Pancreas (tissue), 10 donors: Measurements from ENCODE around the gene PROCR. TPM values are rescaled to one million over a fixed set of nuclear protein-coding genes. Genes with fewer than 3 reads are reported as not detected.
"Not testable (repeated sequence)": the region's sequence is repeated elsewhere in the genome, so short reads cannot be mapped to it uniquely, and the experiment has no call there.

Experiments used
- ATAC-seq, 4 donors: fragments of 200-7000 bp; cut with Tn5 transposase; one replicate each; pipeline versions ENCODE4 v1.8.0 to v1.9.1; 2020; ENCODE audit warnings: mild to moderate bottlenecking in 4 of 4, moderate library complexity in 4 of 4
- DNase-seq, 6 donors: peaks; one replicate each; pipeline ENCODE4 v3.0.0-alpha.2; 2020
- FAIRE-seq: peaks from 2 replicates; lab custom pipeline; 2012; peaks lifted over from hg19 to GRCh38; lab: Jason Lieb, UNC
- H3K27ac ChIP-seq, 4 donors: fragments of 200-600 bp; sonication (generic); 1 replicate in 3 of 4; 2 replicates in 1 of 4; pipeline versions ENCODE4 v1.5.0 to v1.8.0; 2020
- H3K27me3 ChIP-seq, 4 donors: fragments of 200-600 bp; one replicate each; pipeline ENCODE4 v1.8.0; 2021
- H3K36me3 ChIP-seq, 3 donors: fragments of 200-600 bp; sonication (generic) in 1 of 3; one replicate each; pipeline versions ENCODE4 v1.5.0 to v1.8.0; 2020 to 2021
- H3K4me1 ChIP-seq, 3 donors: fragments of 200-600 bp; one replicate each; pipeline ENCODE4 v1.8.0; 2021
- H3K4me3 ChIP-seq, 4 donors: fragments of 200-600 bp; sonication (generic) in 2 of 4; one replicate each; pipeline versions ENCODE4 v1.5.0 to v1.8.0; 2020 to 2021
- H3K9me3 ChIP-seq, 4 donors: fragments of 200-600 bp; one replicate each; pipeline ENCODE4 v1.8.0; 2021
- WGBS, 2 donors: extraction: QIAGEN DNeasy Blood & Tissue Kit; methylation state at CpG; one replicate each; pipeline ENCODE4 v1.1.7; 2013; 5-methylcytosine and 5-hydroxymethylcytosine counted together
- intact Hi-C, 3 donors: fragments of 100-400 bp; cut with DNase I; formaldehyde crosslinking; loops; one replicate each; pipeline versions ENCODE4 v1.11.1 to v1.14.2; 2022
- polyA plus RNA-seq, 2 donors: library from polyadenylated mRNA; stranded (reverse); fragments of 200-250 nt; gene quantifications; one replicate each; pipeline ENCODE4 v1.2.3, GENCODE V29; 2013
- total RNA-seq, 6 donors: library from RNA; stranded (reverse); fragmentation: NEBNext Ultra II Directional in 4 of 6; extraction: Animal tissue kit (Norgen Biotek cat#: 25700) in 4 of 6; gene quantifications; one replicate each; pipeline versions ENCODE4 v1.2.1 to v1.2.4, GENCODE V29; 2021 to 2023
- TF ChIP-seq, protein P1 (sequence below), 4 donors: fragments of 200-600 bp; sonication (generic) in 3 of 4; IDR thresholded peaks; one replicate each; pipeline versions ENCODE4 v1.5.0 to v1.8.0; 2021; ENCODE audit warnings: antibody characterized with exemption in 4 of 4
- donor health status: healthy with polysubstance abuse.
- donor health status: DM: no; HTN: no; CAD: no; lungs with moderate emphysema.
- donor health status: DM: no; HTN: no; CAD: no.
- donor health status: control.
- donor health status: control.
- donor health status: Bipolar disorder and iron deficiency.
- donor health status: DM: yes; HTN: yes; CAD: no.
- donor health status: DM: no; HTN: no; CAD: no.
- donor health status: DM: no; HTN: no; CAD: no.
- donor health status: DM: yes; HTN: yes; CAD: no.

The PROCR gene
- total and polyA plus RNA-seq, 8 donors, result 3.2 to 16.8 (median 10.8) TPM

DNA sequence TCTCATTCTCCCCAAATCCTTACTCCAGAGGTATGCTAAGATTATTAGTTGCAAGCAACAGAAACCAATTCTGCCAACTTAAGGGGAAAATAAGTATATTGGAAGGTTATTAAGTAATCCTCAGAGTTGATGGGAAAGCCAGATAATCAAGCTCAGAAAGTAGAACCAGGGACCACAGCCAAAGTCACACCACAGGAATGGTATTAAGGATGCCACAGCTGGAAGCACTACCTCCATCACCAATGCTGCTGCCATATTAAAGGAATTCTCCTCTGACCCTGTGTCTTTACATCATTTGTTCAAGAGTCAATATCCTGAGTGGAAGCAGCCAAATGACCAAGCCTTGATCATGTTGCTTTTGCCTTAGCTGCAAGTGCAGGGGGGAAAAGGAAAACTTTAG lies 9.9 kb downstream of the PROCR start:
- DNase-seq (no peak), ATAC-seq (no peak), FAIRE-seq (no peak)
- H3K4me1 ChIP-seq, result no peaks in the 10 kb centered on the region
- TF ChIP-seq, protein P1, sequence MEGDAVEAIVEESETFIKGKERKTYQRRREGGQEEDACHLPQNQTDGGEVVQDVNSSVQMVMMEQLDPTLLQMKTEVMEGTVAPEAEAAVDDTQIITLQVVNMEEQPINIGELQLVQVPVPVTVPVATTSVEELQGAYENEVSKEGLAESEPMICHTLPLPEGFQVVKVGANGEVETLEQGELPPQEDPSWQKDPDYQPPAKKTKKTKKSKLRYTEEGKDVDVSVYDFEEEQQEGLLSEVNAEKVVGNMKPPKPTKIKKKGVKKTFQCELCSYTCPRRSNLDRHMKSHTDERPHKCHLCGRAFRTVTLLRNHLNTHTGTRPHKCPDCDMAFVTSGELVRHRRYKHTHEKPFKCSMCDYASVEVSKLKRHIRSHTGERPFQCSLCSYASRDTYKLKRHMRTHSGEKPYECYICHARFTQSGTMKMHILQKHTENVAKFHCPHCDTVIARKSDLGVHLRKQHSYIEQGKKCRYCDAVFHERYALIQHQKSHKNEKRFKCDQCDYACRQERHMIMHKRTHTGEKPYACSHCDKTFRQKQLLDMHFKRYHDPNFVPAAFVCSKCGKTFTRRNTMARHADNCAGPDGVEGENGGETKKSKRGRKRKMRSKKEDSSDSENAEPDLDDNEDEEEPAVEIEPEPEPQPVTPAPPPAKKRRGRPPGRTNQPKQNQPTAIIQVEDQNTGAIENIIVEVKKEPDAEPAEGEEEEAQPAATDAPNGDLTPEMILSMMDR (IDR thresholded peaks at IDR 0.05), result no peak
- H3K27ac ChIP-seq, result no peak overlapping the region
- H3K4me3 ChIP-seq, result no peak overlapping the region
- no peaks in the 10 kb centered on the region for H3K9me3 ChIP-seq
- H3K27me3 ChIP-seq, result no peaks in the 10 kb centered on the region
- intact Hi-C loops, result no loop called here
- no peaks in the 10 kb centered on the region for H3K36me3 ChIP-seq

DNA sequence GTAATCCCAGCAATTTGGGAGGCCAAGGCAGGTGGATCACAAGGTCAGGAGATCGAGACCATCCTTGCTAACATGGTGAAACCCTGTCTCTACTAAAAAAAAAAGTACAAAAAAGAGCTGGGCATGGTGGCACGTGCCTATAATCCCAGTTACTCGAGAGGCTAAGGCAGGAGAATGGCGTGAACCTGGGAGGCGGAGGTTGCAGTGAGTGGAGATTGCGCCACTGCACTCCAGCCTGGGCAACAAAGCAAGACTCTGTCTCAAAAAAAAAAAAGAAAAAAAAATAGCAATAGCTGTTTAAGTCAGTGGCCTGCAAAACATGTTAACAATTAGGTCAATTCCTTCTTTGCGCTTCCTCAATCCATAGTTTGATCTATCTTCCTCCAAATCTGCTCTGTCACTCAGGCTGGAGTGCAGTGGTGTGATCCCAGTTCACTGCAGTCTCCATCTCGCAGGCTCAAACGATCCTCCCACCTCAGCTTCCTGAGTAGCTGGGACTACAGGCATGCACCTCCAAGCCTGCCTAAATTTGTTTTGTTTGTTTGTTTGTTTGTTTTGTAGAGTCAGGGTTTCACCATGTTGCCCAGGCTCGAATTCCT lies 14.9 kb downstream of the PROCR start:
- DNase-seq, H3K27me3 ChIP-seq, H3K27ac ChIP-seq, H3K36me3 ChIP-seq, intact Hi-C loops, H3K4me3 ChIP-seq, H3K4me1 ChIP-seq, ATAC-seq, FAIRE-seq, H3K9me3 ChIP-seq: not testable (repeated sequence)
- WGBS, 2 donors, result 88 to 90% methylated on average over 10 of the region's 10 CpGs

DNA sequence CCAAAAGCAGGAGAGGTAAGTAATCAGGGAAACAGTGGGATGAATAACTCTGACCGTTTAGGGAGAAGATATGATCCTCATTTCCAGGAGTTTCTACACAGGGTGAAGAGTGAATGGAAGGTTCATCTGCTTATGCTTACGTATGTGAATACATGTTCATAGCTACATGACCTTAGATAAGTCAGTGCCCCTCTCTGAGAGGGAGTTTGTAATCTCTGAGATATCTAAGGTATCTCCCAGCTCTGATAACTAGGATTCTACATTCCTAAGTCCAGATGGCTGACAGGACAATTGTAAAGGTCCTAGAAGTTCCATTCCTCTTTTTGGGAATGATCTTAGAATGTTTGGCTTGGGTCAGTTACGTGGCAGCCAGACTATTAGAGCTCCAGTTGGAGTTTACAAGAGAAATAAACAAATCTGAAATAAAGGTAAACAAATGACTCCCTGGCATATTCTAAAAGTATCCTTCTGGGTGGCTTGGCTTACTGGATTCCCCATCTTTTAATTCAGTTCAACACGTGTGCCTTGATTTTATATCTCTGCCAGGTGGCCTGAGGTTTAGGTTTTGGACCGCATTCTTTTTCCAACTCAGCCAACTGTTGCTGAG lies 15.8 kb downstream of the PROCR start:
- H3K4me1 ChIP-seq, result peaks cover 0 to 16% (median 5%) of the 10 kb centered on the region in 3 donors
- H3K9me3 ChIP-seq, result no peaks in the 10 kb centered on the region
- H3K4me3 ChIP-seq, result no peak overlapping the region
- 77 to 78% methylated on average over 5 of the region's 5 CpGs for WGBS, 2 donors
- ATAC-seq, result no peak
- no peaks in the 10 kb centered on the region for H3K27me3 ChIP-seq
- TF ChIP-seq, protein P1 (IDR thresholded peaks at IDR 0.05), result no peak
- intact Hi-C loops, result no loop called here
- H3K36me3 ChIP-seq, result no peaks in the 10 kb centered on the region
- FAIRE-seq, result no peak
- DNase-seq, result no peak
- no peak overlapping the region for H3K27ac ChIP-seq

DNA sequence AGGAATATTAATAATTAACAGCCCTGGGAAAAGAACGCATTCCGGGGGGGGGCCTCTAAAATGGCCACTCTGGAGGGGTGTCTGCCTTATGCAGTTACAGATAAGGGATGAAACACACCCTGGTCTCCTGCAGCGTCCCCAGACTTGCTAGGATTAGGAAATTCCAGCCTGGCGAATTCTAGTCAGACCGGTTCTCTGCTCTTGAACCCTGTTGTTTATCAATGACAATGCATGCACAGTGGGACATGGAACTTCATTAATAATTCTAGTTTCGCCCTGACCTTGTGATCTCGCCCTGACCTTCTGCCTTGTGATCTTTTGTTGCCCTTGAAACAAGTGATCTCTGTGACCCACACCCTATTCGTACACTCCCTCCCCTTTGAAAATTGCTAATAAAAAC lies 17.4 kb downstream of the PROCR start:
- intact Hi-C loops, H3K4me3 ChIP-seq, H3K36me3 ChIP-seq, H3K27me3 ChIP-seq, FAIRE-seq, H3K9me3 ChIP-seq: not testable (repeated sequence)
- peak overlapping the region in 1 of 4 donors; percentile 71 for H3K27ac ChIP-seq
- DNase-seq (peak in 2 of 6 donors; percentile 40 to 41), ATAC-seq (peak in 1 of 4 donors; percentile 42)
- 37 to 42% methylated on average over 8 of the region's 8 CpGs for WGBS, 2 donors
- peaks cover 0 to 24% (median 5%) of the 10 kb centered on the region in 3 donors for H3K4me1 ChIP-seq

DNA sequence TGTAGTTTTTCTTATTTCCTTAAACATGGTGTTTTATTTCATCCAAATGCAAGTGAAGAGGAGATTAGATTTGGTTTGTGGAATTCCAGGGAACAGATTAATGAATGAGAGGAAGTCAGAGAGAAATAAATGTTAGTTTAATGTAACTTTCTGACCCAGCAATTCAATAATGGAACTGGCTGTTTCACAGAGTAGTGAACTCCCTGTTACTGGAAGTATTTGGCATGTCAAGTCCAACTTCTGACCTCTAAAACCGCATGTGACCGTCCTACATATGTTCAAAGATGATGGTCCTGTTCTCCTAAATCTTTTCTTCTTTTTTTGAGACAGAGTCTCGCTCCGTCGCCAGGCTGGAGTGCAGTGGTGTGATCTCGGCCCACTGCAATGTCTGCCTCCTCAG lies 18.7 kb downstream of the PROCR start:
- WGBS, 2 donors, result 74 to 85% methylated on average over 6 of the region's 6 CpGs
- Histone ChIP-seq H3K27ac (peak overlapping the region in 1 of 4 donors; percentile 71), H3K4me3 (no peak overlapping the region), H3K4me1 (peaks cover 0 to 24% (median 5%) of the 10 kb centered on the region in 3 donors), H3K9me3 (no peaks in the 10 kb centered on the region), H3K36me3 (no peaks in the 10 kb centered on the region), H3K27me3 (no peaks in the 10 kb centered on the region)
- DNase-seq, result no peak
- ATAC-seq, result no peak
- FAIRE-seq, result no peak
- intact Hi-C loops, result no loop called here
- TF ChIP-seq, protein P1 (IDR thresholded peaks at IDR 0.05), result no peak
